ENCODE measurements around the gene WBP2. TPM values are rescaled to one million over a fixed set of nuclear protein-coding genes. Genes with fewer than 3 reads are reported as not detected.
"Not testable (repeated sequence)": the region's sequence is repeated elsewhere in the genome, so short reads cannot be mapped to it uniquely, and the experiment has no call there.

The WBP2 gene
- total RNA-seq, 2 experiments from 2014 or later: 64.3 to 68.6 TPM

DNA sequence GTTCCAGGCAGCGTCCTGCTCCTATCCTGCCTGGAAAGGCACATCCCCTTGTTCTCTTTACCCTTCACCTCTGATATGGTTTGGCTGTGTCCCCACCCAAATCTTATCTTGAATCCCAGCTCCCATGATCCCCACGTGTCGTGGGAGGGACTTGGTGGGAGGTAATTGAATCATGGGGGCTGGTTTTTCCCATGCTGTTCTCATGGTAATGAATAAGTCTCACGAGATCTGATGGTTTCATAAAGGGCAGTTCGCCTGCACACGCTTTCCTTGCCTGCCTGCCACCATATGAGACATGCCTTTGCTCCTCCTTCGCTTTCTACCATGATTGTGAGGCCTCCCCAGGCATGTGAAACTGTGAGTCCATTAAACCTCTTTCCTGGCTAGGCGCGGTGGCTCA is 30.7 kb upstream of the WBP2 start:
- H3K36me3 Mint-ChIP-seq (ENCODE audit: low read depth); H3K27ac Mint-ChIP-seq; H3K27me3 Mint-ChIP-seq (ENCODE audit: low read depth); DNase-seq; ATAC-seq; H3K4me3 Mint-ChIP-seq; POLR2A ChIA-PET; H3K9me3 Mint-ChIP-seq (ENCODE audit: insufficient read depth): not testable (repeated sequence)
- CTCF ChIA-PET: interaction anchor here (1.0 kb wide), 1 partner anchor 25 kb away, joined by 3 read pairs; no protein-coding TSS in a partner anchor
- H3K4me1 Mint-ChIP-seq (ENCODE audit: low read depth): peaks cover 14% of the 10 kb centered on the region

DNA sequence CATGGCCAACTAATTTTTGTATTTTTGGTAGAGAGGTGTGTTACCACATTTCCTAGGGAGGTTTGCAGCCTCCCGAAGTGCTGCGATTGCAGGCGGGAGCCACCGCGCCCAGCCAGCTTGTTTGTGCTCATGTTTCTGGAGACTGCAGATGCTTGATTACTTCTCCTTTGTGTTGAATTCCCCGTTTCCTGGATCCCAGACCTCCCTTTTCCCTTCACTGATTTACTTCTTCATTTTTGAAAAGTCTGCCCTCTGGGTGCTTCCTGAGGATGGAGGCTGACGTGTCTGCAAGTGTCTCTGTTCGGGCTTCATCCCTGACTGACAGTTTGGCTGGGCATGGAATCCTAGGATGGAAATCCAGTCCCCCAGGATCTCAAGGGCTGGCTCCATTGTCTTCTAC is 30.3 kb upstream of the WBP2 start:
- ATAC-seq: no peak
- Mint-ChIP-seq H3K27ac (no peak overlapping the region), H3K9me3 (ENCODE audit: insufficient read depth) (no peaks in the 10 kb centered on the region), H3K4me1 (ENCODE audit: low read depth) (peaks cover 14% of the 10 kb centered on the region), H3K27me3 (ENCODE audit: low read depth) (peaks cover 4% of the 10 kb centered on the region), H3K36me3 (ENCODE audit: low read depth) (peaks cover 7% of the 10 kb centered on the region), H3K4me3 (no peak overlapping the region)
- ChIA-PET POLR2A (no interaction called here), CTCF (interaction anchor here (0.7 to 1.0 kb wide), 2 partner anchors 24 to 30 kb away, joined by 3 read pairs; partner anchors contain the start of gene WBP2)
- no peak for DNase-seq

- Mint-ChIP-seq H3K4me3 (peak overlapping the region; percentile 12), H3K27ac (peak overlapping the region; percentile 60), H3K27me3 (ENCODE audit: low read depth) (peaks cover 8% of the 10 kb centered on the region), H3K4me1 (ENCODE audit: low read depth) (peaks cover 25% of the 10 kb centered on the region), H3K9me3 (ENCODE audit: insufficient read depth) (no peaks in the 10 kb centered on the region), H3K36me3 (ENCODE audit: low read depth) (peaks cover 6% of the 10 kb centered on the region)
- CTCF ChIA-PET: interaction anchor here (0.6 to 14.5 kb wide), 4 partner anchors 8 to 124 kb away, joined by 3 to 307 read pairs (median 4); partner anchors contain the start of gene WBP2
- no peak for ATAC-seq
- DNase-seq: no peak
- POLR2A ChIA-PET: interaction anchor here (1.2 kb wide), 1 partner anchor 14 kb away, joined by 5 read pairs; no protein-coding TSS in a partner anchor
These were observed 26.7 kb upstream of the WBP2 start for GRCh38 chr17:75881678-75882454.

GRCh38 chr17:75880266-75880665 is 25.1 kb upstream of the WBP2 start:
- H3K4me3 Mint-ChIP-seq: peak overlapping the region; percentile 18
- peaks cover 41% of the 10 kb centered on the region for H3K4me1 Mint-ChIP-seq (ENCODE audit: low read depth)

DNA sequence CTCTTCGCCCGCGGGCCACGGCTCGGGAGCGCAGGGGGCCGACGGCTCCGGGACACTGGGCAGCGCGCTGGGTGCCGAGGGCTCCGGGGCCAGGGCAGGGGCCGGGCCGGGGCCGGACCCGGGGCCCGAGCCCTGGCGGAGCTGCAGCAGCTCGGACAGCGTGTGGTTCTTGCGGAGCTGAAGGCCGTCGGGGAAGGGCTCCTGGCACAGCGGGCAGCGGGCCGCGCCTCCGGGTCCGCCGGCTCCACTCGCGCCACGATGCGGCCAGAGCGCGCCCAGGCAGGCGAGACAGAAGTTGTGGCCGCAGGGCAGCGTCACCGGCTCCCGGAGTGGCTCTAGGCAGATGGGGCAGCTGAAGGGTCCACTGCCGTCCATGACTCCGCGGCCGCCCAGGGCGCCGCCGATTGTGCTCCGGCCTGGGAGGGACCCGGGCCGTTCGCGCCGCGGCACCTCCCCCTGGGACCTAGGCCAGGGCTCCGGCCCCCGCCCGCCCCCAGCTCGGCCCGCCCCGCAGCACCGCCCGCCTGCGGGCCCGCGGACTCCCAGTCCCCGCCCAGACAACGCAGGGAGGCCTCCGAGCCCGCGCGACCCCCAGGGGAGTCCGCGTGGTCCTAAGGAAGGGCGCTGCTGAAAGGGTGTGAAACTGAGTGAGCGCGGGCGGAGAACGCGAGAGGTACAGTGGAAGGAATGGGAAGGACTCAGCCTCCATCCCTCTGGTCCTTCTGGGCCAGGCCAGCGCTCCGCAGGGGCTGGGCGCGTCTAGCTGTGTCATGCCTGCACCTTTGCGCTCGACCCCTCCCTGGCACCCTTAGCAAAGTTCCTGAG is 23.3 kb upstream of the WBP2 start, which contains the start of gene TRIM47:
TSS of gene TRIM47 (minus strand) at position 408 of the 825 bp plus-strand sequence. CDS start at position 375, 33 bp downstream.
- Mint-ChIP-seq H3K27me3 (ENCODE audit: low read depth) (peaks cover 8% of the 10 kb centered on the region), H3K27ac (peak within 1 kb of the TSS; percentile 92), H3K4me1 (ENCODE audit: low read depth) (peaks cover 51% of the 10 kb centered on the region), H3K4me3 (peak within 1 kb of the TSS; percentile 91), H3K9me3 (ENCODE audit: insufficient read depth) (no peaks in the 10 kb centered on the region), H3K36me3 (ENCODE audit: low read depth) (peaks cover 26% of the 10 kb centered on the region)
- POLR2A ChIA-PET: interaction anchor here (1.0 to 3.9 kb wide), 10 partner anchors 14 to 103 kb away, joined by 3 to 24 read pairs (median 4); partner anchors contain the start of gene WBP2
- peak; percentile 12 for ATAC-seq
- CTCF ChIA-PET: interaction anchor here (0.6 to 14.5 kb wide), 20 partner anchors 9 to 401 kb away, joined by 3 to 307 read pairs (median 4); partner anchors contain the start of genes GALK1, TRIM65 and WBP2
- DNase-seq: peak; percentile 64

More at GRCh38 chr17:75880266-75880665, 25.1 kb upstream of the WBP2 start:
- DNase-seq: no peak
- H3K27me3 Mint-ChIP-seq (ENCODE audit: low read depth): peaks cover 8% of the 10 kb centered on the region
- peaks cover 18% of the 10 kb centered on the region for H3K36me3 Mint-ChIP-seq (ENCODE audit: low read depth)
- no peak overlapping the region for H3K27ac Mint-ChIP-seq
- no peak for ATAC-seq
- ChIA-PET CTCF (interaction anchor here (5.7 to 14.5 kb wide), 2 partner anchors 16 to 21 kb away, joined by 80 to 307 read pairs; partner anchors contain the start of genes TRIM65 and WBP2), POLR2A (interaction anchor here (1.0 kb wide), 1 partner anchor 9 kb away, joined by 3 read pairs; no protein-coding TSS in a partner anchor)
- H3K9me3 Mint-ChIP-seq (ENCODE audit: insufficient read depth): no peaks in the 10 kb centered on the region

DNA sequence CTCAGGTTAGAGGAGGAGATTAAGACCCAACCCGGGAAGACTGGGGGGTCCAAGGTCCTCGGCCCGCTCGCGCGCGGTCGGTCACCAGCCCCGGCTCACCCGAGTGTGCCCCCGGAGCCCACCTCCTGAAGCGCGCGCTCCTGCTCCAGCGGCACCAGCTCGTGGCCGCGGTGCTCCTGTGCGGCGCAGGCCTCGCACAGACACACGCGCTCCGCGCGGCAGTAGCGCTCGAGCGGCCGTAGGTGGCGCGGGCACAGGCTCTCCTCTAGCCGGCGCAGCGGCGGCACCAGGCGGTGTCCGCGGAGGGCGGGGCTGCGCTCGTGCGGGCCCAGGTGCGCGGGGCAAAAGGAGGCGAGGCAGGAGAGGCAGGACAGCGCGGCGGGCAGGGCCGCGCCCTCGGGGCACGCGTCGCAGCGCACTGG is 22.6 kb upstream of the WBP2 start:
- POLR2A ChIA-PET: interaction anchor here (0.7 to 3.9 kb wide), 12 partner anchors 13 to 102 kb away, joined by 3 to 24 read pairs (median 4); partner anchors contain the start of gene WBP2
- CTCF ChIA-PET: interaction anchor here (0.6 to 14.5 kb wide), 23 partner anchors 9 to 496 kb away, joined by 3 to 307 read pairs (median 4); partner anchors contain the start of genes GALK1, MRPL38, TRIM65 and WBP2
- Mint-ChIP-seq H3K4me1 (ENCODE audit: low read depth) (peaks cover 54% of the 10 kb centered on the region), H3K36me3 (ENCODE audit: low read depth) (peaks cover 26% of the 10 kb centered on the region), H3K27me3 (ENCODE audit: low read depth) (peaks cover 8% of the 10 kb centered on the region), H3K4me3 (peak overlapping the region; percentile 91), H3K27ac (peak overlapping the region; percentile 92), H3K9me3 (ENCODE audit: insufficient read depth) (no peaks in the 10 kb centered on the region)
- peak; percentile 77 for ATAC-seq
- DNase-seq: peak; percentile 82

DNA sequence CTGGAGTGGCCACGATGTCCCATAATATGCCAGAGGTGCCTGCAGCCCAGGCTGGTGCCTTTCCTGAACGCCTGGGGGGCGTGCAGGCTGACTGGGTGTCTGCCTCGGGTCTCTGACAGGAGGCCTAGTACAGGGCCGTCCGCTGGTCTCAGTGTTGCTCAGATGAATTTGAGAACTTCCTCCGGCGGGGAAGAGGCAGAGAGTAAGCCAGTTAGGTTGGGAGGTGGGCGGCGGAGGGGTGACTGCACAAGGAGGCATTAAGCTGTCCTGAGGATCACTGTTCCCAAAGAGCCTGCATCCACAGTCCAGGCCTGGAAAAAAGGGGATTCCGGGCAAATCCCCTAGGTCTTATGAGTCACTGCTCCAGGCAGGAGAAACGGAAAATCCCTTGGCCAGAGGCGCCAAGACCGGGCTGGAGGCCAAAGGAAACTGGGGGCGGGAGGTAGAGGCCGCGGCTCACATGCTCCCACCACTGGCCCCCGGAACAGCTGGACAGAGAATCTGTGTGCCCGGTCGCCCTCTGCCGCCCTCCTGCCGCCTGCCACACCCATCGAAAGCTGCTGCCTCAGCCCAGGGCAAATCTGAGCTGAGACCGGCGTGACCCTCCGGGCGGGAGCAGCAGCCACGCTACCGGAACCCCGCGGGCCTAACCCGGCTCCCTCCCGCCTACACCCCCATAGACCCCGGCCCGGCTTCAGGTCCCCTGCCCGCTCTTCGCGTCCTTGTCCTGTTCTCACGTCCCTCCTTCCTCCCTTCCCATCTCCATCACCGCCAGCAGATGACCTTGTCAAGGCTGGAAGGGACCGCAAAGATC is 22.0 kb upstream of the WBP2 start:
- Mint-ChIP-seq H3K4me1 (ENCODE audit: low read depth) (peaks cover 56% of the 10 kb centered on the region), H3K36me3 (ENCODE audit: low read depth) (peaks cover 26% of the 10 kb centered on the region), H3K4me3 (peak overlapping the region; percentile 91), H3K27me3 (ENCODE audit: low read depth) (peaks cover 8% of the 10 kb centered on the region), H3K27ac (peak overlapping the region; percentile 92), H3K9me3 (ENCODE audit: insufficient read depth) (no peaks in the 10 kb centered on the region)
- ATAC-seq (peak; percentile 17), DNase-seq (peak; percentile 56)
- ChIA-PET POLR2A (interaction anchor here (0.7 to 3.9 kb wide), 11 partner anchors 12 to 103 kb away, joined by 3 to 24 read pairs (median 4); partner anchors contain the start of gene WBP2), CTCF (interaction anchor here (0.6 to 14.5 kb wide), 20 partner anchors 10 to 496 kb away, joined by 3 to 307 read pairs (median 4); partner anchors contain the start of genes MRPL38, TRIM65 and WBP2)

DNA sequence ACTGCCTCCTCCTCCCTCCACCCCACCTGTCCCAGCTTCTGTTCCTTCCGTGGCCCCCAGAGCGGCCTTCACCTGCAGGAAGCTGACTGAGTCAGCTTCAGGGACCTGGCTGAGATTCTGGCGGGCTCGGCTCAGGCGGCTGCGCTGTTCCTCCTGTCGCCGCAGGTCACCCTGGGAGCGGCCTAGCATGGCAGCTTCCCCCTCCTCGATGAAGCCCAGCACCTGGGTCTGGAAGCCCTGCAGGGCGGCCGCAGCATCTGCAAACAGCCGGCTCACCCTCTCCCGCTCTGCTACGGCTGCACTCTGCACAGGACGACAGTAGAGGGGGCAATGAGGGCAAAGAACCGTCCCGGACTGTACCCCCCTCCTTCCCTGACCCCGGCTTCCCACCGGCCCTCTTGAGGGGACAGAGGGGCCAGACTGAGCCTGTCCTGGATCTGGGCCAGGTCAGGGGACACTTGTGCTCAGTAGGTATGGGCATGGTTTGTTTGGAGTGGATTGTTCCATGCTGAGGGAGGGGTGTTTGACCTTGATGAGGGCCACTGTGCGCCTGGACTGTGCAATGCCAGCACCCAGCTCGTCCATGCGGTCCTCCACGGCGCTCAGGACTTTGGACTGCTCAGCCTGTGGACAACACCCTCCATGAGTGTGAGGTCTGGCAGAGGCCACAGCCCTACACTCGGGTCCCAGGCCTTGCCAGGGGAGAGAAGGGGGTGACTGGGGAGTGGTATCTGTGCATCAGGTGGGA is 21.2 kb upstream of the WBP2 start:
- H3K4me1 Mint-ChIP-seq (ENCODE audit: low read depth): peaks cover 49% of the 10 kb centered on the region
- ChIA-PET CTCF (interaction anchor here (0.8 to 14.5 kb wide), 14 partner anchors 13 to 124 kb away, joined by 3 to 307 read pairs (median 8); partner anchors contain the start of genes CDK3, GALK1, MRPL38 and TRIM65), POLR2A (interaction anchor here (0.6 to 3.9 kb wide), 19 partner anchors 9 to 194 kb away, joined by 3 to 23 read pairs (median 4); partner anchors contain the start of genes ACOX1, TEN1, TRIM65 and UNK)
- H3K36me3 Mint-ChIP-seq (ENCODE audit: low read depth): peaks cover 26% of the 10 kb centered on the region
- H3K27ac Mint-ChIP-seq: peak overlapping the region; percentile 92
- H3K4me3 Mint-ChIP-seq: peak overlapping the region; percentile 91
- peaks cover 4% of the 10 kb centered on the region for H3K27me3 Mint-ChIP-seq (ENCODE audit: low read depth)
- peak; percentile 64 for ATAC-seq
- H3K9me3 Mint-ChIP-seq (ENCODE audit: insufficient read depth): no peaks in the 10 kb centered on the region
- peak; percentile 91 for DNase-seq

GRCh38 chr17:75875940-75876189 is 20.7 kb upstream of the WBP2 start:
- Mint-ChIP-seq H3K36me3 (ENCODE audit: low read depth) (peaks cover 26% of the 10 kb centered on the region), H3K4me3 (peak overlapping the region; percentile 91), H3K27ac (peak overlapping the region; percentile 92), H3K4me1 (ENCODE audit: low read depth) (peaks cover 47% of the 10 kb centered on the region), H3K9me3 (ENCODE audit: insufficient read depth) (no peaks in the 10 kb centered on the region), H3K27me3 (ENCODE audit: low read depth) (peaks cover 4% of the 10 kb centered on the region)
- ATAC-seq (no peak), DNase-seq (no peak)
- ChIA-PET POLR2A (interaction anchor here (0.6 to 3.9 kb wide), 16 partner anchors 9 to 194 kb away, joined by 3 to 23 read pairs (median 4); partner anchors contain the start of genes ACOX1, TEN1, TRIM65 and UNK), CTCF (interaction anchor here (0.8 to 14.5 kb wide), 12 partner anchors 13 to 125 kb away, joined by 3 to 307 read pairs (median 8); partner anchors contain the start of genes CDK3, GALK1, MRPL38 and TRIM65)
